Colonic mucosa (tissue), 4 donors: Measurements from ENCODE around the gene NF2. TPM values are rescaled to one million over a fixed set of nuclear protein-coding genes. Genes with fewer than 3 reads are reported as not detected.
"Not testable (repeated sequence)": the region's sequence is repeated elsewhere in the genome, so short reads cannot be mapped to it uniquely, and the experiment has no call there.

Experiments
- DNase-seq: peaks from one replicate; pipeline ENCODE4 v3.0.0-alpha.2; 2020
- H3K27ac ChIP-seq: fragments of 200-600 bp; one replicate; pipeline ENCODE4 v1.8.0; 2021
- H3K27me3 ChIP-seq: fragments of 200-600 bp; one replicate; pipeline ENCODE4 v1.8.0; 2021
- H3K36me3 ChIP-seq: fragments of 200-600 bp; one replicate; pipeline ENCODE4 v1.8.0; 2021
- H3K4me1 ChIP-seq: fragments of 200-600 bp; one replicate; pipeline ENCODE4 v1.8.0; 2021; ENCODE audit warnings: mild to moderate bottlenecking
- H3K4me3 ChIP-seq: fragments of 200-600 bp; one replicate; pipeline ENCODE4 v1.8.0; 2021
- H3K9ac ChIP-seq, 2 donors: one replicate each; pipeline ENCODE4 v1.7.0; 2013; ENCODE audit warnings: control low read depth in 2 of 2, low read depth in 2 of 2, low read length in 2 of 2
- H3K9me3 ChIP-seq: fragments of 200-600 bp; one replicate; pipeline ENCODE4 v1.8.0; 2021
- intact Hi-C: fragments of 100-400 bp; cut with DNase I; formaldehyde crosslinking; loops from one replicate; pipeline ENCODE4 v1.14.1; 2022
- total RNA-seq, 2 donors: library from RNA; stranded (reverse); fragmentation: NEBNext Ultra II Directional in 1 of 2; extraction: Animal tissue kit (Norgen Biotek cat#: 25700) in 1 of 2; gene quantifications; one replicate each; pipeline ENCODE4 v1.2.1, GENCODE V29; 2021
- TF ChIP-seq, protein P1 (sequence below): fragments of 200-600 bp; IDR thresholded peaks from one replicate; pipeline ENCODE4 v1.8.0; 2022; ENCODE audit warnings: antibody characterized with exemption, mild to moderate bottlenecking
- donor health status: healthy.
- donor health status: DM: no; HTN: no; CAD: no.
- donor health status: DM: no; HTN: no; CAD: no.

The NF2 gene
- total RNA-seq, 2 donors from 2014 or later = 33.5 to 51.0 TPM

DNA sequence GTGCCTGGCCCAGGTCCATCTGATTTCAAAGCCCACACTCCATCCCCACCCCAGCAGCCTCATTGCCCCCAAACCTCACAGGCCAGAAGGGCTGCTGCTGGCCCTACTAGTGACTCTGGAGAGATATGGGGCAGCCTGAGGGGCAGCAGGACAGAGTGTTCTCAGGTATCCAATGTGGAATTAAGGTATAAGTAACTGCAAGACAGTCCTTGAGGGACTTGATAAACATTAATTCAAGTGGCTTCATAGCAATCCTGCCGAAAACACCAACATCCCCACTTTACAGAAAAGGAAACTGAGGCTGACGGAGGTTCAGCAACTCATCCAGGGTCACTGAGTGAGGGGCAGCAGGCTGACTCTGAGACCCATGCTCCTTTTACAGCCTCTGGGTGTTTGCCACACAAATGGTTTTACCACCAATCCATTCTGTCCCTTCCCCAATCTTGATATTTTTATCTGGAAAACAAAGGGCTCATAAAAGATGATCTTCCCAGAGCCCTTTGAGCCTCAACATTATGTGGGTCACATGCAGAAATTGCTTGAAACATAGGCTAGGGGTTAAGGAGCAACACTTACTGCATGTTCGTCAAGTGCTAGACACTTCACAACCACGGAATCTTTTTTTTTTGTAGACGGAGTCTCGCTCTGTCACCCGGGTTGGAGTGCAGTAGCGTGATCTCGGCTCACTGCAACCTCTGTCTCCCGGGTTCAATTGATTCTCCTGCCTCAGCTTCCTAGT, 24.8 kb upstream of the NF2 start:
- H3K4me1 ChIP-seq = peaks cover 5% of the 10 kb centered on the region
- no peaks in the 10 kb centered on the region for H3K9me3 ChIP-seq
- H3K36me3 ChIP-seq = no peaks in the 10 kb centered on the region
- no peak for DNase-seq
- H3K27ac ChIP-seq = no peak overlapping the region
- TF ChIP-seq, protein P1, sequence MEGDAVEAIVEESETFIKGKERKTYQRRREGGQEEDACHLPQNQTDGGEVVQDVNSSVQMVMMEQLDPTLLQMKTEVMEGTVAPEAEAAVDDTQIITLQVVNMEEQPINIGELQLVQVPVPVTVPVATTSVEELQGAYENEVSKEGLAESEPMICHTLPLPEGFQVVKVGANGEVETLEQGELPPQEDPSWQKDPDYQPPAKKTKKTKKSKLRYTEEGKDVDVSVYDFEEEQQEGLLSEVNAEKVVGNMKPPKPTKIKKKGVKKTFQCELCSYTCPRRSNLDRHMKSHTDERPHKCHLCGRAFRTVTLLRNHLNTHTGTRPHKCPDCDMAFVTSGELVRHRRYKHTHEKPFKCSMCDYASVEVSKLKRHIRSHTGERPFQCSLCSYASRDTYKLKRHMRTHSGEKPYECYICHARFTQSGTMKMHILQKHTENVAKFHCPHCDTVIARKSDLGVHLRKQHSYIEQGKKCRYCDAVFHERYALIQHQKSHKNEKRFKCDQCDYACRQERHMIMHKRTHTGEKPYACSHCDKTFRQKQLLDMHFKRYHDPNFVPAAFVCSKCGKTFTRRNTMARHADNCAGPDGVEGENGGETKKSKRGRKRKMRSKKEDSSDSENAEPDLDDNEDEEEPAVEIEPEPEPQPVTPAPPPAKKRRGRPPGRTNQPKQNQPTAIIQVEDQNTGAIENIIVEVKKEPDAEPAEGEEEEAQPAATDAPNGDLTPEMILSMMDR = no peak
- intact Hi-C loops = no loop called here
- no peak overlapping the region for H3K9ac ChIP-seq
- H3K27me3 ChIP-seq = no peaks in the 10 kb centered on the region
- H3K4me3 ChIP-seq = no peak overlapping the region

DNA sequence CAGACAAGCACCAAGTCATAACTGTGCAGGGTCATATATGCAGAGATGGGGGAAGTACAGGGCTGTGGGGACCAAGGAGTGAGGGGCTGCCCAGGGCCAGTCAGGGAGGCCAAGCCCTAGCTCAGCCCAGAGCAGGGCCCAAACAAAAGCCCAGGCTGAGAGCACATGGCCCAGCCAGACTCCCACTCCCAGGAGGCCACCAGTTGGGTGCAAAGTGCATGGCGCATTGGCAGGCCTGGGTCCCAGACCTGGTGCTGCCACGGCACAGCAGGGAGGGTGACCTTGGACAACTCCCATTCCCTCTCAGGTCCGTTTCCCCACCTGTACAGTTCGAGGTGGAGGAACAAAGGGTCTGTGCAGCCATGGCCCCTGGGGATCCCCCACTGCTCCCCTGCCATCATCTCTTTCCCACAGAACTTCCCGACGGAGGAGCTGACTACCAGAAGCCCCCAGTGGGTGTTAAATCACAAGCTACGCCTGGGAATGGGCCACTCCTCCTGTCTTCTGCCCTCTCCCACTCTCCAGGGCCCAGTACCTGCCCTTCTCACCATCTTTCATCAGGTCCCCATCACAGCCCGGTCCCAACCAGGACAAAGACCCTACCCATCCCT, 23.1 kb upstream of the NF2 start:
- H3K9me3 ChIP-seq = no peaks in the 10 kb centered on the region
- peak overlapping the region; percentile 53 to 70 for H3K9ac ChIP-seq
- intact Hi-C loops = no loop called here
- no peaks in the 10 kb centered on the region for H3K27me3 ChIP-seq
- H3K36me3 ChIP-seq = no peaks in the 10 kb centered on the region
- TF ChIP-seq, protein P1 = no peak
- peak overlapping the region; percentile 50 for H3K27ac ChIP-seq
- peak overlapping the region; percentile 68 for H3K4me3 ChIP-seq
- H3K4me1 ChIP-seq = peaks cover 5% of the 10 kb centered on the region
- peak; percentile 51 for DNase-seq

DNA sequence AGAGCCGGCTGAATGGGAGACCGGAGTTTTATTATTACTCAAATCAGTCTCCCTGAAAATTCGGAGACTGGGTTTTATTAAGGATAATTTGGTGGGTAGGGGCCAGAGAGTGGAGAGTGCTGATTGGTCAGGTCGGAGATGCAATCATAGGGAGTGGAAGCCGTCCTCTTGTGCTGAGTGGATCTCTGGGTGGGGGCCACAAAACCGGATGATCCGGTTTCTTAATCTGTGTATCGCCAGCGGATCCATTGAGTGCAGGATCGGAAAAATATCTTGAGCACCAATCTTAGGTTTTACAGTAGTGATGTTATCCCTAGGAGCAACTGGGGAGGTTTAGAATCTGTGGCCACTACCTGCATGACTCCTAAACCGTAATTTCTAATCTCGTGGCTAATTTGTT, 21.6 kb upstream of the NF2 start:
- peak; percentile 78 for DNase-seq
- Histone ChIP-seq H3K4me1 (peaks cover 5% of the 10 kb centered on the region), H3K27ac (no peak overlapping the region), H3K9me3 (no peaks in the 10 kb centered on the region), H3K9ac (peak overlapping the region in 1 of 2 donors; percentile 43), H3K27me3 (no peaks in the 10 kb centered on the region), H3K4me3 (peak overlapping the region; percentile 68), H3K36me3 (no peaks in the 10 kb centered on the region)
- TF ChIP-seq, protein P1 = no peak
- intact Hi-C loops = no loop called here

DNA sequence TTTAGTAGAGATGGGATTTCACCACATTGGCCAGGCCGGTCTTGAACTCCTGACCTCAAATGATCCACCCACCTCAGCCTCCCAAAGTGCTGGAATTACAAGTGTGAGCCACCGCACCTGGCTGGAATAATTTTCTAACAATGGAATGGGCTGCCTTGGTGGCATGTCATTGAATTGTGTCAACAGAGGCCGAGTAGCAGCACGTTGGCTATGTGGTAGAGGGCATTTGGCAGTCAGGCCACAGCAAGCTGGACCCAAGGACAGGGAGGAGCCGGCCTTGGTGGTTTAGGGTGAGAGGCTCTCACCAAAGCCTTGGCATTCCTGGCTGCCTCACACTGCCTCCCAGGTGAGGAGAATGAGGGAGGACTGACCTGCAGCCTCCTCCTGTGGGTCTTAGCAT, 18.5 kb upstream of the NF2 start:
- no peak overlapping the region for H3K27ac ChIP-seq
- no peaks in the 10 kb centered on the region for H3K27me3 ChIP-seq
- intact Hi-C loops = no loop called here
- no peak overlapping the region for H3K9ac ChIP-seq
- no peaks in the 10 kb centered on the region for H3K9me3 ChIP-seq
- DNase-seq = no peak
- no peaks in the 10 kb centered on the region for H3K36me3 ChIP-seq
- TF ChIP-seq, protein P1 = no peak
- H3K4me3 ChIP-seq = no peak overlapping the region
- peaks cover 4% of the 10 kb centered on the region for H3K4me1 ChIP-seq

DNA sequence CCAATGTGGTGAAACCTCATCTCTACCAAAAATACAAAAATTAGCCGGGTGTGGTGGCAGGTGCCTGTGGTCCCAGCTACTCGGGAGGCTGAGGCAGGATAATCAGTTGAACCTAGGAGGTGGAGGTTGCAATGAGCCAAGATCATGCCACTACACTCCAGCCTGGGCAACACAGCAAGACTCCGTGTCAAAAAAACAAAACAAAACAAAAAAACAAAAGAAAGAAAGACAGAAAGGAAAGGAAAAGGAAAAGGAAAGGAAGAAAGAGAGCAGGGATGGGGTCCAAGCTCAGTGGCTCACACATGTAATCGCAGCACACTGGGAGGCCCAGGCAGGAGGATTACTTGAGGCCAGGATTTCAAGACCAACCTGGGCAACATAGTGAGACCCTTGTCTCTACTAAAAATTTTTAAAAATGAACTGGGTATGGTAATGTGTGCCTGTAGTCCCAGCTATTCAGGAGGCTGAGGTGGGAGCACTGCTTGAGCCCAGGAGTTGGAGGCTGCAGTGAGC, 17.2 kb upstream of the NF2 start:
- H3K9me3 ChIP-seq, intact Hi-C loops, H3K27me3 ChIP-seq, H3K27ac ChIP-seq, H3K9ac ChIP-seq, H3K4me1 ChIP-seq, DNase-seq, H3K36me3 ChIP-seq, H3K4me3 ChIP-seq: not testable (repeated sequence)
